Colon (tissue), 2 donors: Measurements from ENCODE around the gene MYADM.
"Not testable (repeated sequence)": the region's sequence is repeated elsewhere in the genome, so short reads cannot be mapped to it uniquely, and the experiment has no call there.

ENCODE experiments used
- FAIRE-seq: peaks from 2 replicates; lab custom pipeline; 2012; peaks lifted over from hg19 to GRCh38; lab: Jason Lieb, UNC
- donor health status: control.
- donor health status: control.

The MYADM gene, protein sequence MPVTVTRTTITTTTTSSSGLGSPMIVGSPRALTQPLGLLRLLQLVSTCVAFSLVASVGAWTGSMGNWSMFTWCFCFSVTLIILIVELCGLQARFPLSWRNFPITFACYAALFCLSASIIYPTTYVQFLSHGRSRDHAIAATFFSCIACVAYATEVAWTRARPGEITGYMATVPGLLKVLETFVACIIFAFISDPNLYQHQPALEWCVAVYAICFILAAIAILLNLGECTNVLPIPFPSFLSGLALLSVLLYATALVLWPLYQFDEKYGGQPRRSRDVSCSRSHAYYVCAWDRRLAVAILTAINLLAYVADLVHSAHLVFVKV

DNA sequence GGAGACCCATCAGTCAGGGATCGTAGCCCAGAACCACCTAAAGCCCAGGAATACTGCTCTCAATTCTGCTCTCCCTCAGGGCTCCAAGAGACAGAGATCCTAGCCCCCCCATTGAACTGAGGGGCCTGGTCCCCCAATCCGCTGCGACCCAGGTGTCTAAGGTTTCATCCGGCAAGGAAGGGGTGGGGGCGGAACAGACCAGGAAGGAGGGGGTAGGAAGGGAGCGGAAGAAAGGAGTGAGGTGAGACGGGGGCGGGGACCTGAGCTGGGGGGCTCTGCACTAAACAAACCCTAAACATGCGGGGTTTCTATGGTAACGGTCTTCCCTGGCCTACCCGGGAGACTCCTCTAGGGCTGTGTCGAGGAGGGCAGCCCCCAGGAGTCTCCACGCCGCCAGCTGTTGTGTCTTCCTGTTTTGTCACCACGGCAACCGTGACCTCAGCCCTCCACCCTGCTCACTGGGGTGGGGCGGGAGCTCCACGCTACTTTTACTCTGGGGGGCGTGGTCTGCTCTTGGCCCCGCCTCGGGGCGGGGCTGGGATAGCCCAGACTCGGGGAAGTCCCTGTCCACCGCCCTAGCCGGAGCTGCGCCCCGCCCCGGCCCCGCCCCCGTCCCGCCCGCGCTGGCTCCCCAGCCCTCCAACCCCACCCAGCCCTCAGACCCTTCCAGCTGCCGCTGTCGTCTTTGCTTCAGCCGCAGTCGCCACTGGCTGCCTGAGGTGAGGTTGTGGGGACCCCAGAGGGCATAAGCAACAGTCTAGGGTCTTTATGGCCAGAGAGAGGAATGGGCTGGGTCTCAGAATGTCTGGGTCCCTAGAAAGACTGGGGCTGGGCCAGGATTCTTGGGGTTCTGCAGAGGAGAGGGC, at the start of gene MYADM:
TSS of gene MYADM (plus strand) at position 659 of the 866 bp plus-strand sequence. CDS start 5,647 bp downstream, outside the sequence.
- FAIRE-seq = no peak

DNA sequence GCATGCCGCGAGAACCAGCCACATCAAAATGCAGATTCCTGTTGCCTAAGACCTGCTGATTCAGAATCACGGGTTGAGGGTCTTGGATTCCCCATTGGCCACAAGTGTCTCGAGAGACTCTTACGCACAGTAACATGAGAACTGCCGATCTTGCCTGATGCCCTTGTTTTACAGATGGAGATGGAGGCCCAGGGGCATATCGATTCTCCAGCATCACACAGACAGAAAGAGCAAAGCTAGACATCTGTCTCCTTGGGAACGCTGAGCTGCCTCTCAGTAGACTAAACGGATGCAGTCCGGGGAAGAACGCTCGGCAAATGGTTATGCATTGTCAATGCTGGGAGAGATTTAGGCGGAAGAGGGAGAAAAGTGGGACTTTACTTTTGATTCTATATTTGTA, 48.9 kb upstream of the MYADM start:
- no peak for FAIRE-seq

DNA sequence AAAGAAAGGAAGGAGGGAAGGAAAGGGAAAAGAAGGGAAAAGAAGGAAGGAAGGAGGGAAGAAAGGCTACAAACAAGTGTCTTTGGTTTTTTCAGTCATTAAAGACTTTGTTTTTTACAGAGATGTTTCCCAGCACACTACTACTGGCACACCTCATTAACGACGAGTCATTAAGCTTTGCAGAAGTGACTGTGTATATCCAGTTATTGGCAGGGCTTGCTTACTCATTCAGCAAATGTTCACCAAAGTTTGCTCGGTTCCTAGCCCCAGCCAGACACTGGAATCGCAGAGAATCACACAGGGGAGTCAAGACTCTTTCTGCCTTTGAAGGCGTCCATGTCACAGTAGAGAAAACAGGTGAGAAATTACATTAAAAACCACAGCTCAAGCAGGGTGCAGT, 47.8 kb upstream of the MYADM start:
- FAIRE-seq = no peak

DNA sequence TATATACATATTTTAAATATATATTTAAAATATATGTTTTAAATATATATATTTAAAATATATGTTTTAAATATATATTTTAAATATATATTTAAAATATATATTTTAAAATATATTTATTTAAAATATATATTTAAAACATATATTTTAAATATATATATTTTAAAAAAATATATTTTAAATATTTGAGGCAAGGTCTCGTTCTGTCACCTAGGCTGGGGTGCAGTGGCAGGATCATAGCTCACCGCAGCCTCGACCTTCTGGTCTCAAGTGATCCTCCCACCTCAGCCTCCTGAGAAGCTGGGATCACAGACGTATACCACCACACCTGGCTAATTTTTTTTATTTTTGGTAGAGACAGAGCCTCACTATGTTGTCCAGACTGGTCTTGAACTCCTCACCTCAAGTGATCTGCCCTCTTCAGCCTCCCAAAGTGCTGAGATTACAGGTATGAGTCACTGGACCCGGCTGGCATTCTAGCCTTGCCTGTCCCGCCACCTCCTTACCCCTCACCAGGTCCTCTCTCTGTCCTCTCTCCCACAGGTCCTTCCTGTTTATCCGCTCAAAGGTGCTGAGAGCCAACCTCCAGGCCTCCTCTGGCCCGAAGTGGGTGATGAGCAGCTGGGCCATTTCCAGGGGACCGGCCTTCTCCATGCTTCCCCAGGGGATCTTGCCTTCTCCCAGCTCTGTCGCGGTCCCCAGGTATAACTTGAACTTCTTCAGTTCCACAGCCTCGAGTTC, 44.1 kb upstream of the MYADM start:
- FAIRE-seq = no peak

DNA sequence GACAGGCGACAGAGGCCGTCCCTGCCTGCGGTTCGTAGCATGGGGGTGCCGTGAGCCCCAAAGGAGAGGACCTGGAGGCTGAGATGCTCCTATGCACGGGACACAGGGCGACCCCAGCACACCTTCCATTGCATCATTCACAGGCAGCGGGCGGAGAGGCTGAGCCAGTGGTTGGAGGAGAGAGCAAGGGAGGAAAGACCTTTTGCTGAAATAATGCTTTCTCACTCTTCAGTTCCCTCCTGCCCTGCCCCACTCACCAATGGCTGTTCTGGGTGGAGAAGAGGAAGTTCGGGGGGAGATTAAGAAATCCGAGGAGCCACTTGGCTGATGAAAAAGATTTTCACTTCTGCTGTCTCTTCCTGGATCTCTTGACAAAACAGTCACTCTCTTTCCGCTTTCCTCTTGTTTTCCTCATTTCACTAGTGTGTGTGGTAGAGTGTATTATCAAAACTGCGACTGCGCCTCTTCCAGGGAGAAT, 43.5 kb upstream of the MYADM start, which contains the start of gene NLRP12:
TSS of gene NLRP12 (minus strand) at position 181 of the 478 bp plus-strand sequence. CDS start at position 41, 140 bp downstream.
- no peak for FAIRE-seq

DNA sequence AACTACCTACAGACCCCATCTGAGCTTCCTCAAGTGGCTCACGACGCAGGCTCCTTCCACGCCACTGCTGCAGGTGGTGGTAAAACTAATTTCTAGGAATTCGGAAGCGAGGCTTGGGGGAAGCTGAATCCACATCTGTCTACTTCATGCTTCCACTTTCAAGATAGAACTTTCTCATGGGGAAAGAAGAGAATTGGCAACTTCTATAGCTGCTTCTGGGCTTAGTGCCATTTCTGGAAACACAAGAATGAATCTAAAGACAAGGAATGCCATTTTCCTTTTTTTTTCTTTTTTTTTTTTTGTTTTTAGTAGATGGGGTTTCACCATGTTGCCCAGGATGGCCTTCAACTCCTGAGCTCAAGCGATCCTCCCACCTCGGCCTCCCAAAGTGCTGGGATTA, 40.8 kb upstream of the MYADM start:
- no peak for FAIRE-seq

DNA sequence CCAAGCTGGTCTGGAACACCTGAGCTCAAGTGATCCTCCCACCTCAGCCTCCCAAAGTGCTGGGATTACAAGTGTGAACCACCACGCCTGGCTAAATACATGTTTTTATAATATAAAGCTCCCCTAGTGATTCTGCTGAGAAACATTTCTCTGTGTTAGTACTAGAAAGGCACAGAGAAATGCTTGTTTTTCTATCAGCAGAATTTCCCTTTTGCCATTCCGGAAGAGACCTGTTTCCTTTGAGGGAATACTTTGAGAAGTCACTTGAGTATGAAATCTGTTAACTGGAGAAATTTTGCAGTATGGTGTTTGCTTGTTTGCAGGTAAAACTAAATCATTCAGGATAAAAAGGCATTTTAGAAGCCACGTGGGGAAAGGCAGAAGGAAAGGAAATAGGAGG, 39.2 kb upstream of the MYADM start:
- FAIRE-seq = no peak

DNA sequence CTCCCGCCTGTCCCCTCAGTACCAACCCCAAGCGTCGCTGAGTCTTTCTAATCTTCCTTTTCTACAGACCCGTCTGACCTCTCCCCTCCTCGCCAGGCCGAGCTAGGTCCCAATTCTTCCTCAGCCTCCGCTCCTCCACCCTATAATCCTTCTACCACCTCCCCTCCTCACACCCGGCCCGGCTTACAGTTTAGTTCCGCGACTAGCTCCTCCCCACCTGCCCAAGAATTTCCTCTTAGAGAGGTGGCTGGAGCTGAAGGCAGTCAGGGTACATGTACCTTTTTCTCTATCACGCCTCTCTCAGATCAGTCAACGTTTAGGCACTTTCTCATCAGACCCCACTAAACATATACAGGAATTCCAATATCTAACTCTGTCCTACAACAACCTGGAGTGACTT, 34.8 kb upstream of the MYADM start:
- not testable (repeated sequence) for FAIRE-seq

DNA sequence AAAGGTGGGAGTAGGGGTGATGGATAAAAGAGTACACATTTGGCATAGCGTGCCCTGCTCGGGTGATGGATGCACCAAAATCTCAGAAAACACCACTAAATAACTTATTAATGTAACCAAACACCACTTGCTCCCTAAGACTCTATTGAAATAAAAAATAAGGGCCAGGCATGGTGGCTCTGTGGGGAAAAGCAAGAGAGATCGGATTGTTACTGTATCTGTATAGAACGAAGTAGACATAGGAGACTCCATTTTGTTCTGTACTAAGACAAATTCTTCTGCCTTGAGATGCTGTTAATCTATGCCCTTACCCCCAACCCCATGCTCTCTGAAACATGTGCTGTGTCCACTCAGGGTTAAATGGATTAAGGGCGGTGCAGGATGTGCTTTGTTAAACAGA, 29.2 kb upstream of the MYADM start:
- not testable (repeated sequence) for FAIRE-seq

DNA sequence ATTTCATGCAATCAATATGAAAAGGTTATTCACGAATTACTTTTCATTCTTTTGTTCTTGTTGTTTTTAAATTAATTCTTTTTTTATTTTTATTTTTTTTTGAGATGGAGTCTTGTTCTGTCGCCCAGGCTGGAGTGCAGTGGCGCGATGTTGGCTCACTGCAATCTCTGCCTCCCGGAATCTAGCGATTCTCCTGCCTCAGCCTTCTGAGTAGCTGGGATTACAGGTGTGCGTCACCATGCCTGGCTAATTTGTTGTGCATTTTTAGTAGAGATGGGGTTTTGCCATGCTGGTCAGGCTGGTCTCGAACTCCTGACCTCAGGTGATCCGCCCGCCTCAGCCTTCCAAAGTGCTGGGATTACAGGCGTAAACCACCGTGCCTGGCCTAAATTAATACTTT, 27.4 kb upstream of the MYADM start:
- FAIRE-seq = not testable (repeated sequence)

DNA sequence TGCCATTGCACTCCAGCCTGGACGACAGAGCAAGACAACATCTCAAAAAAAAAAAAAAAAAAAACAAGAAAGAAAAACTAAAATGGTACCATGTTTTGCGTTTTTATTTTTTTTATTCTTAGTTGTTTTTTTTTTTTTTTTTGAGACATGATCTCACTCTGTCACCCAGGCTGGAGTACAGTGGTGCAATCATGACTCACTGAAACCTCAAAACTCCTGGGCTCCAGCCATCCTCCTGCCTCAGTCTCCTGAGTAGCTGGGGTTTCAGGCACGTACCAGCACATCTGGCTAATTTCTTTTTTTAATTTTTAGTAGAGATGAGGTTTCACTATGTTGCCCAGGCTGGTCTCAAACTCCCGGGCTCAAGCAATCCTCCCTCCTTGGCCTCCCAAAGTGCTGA, 26.8 kb upstream of the MYADM start:
- FAIRE-seq = not testable (repeated sequence)

DNA sequence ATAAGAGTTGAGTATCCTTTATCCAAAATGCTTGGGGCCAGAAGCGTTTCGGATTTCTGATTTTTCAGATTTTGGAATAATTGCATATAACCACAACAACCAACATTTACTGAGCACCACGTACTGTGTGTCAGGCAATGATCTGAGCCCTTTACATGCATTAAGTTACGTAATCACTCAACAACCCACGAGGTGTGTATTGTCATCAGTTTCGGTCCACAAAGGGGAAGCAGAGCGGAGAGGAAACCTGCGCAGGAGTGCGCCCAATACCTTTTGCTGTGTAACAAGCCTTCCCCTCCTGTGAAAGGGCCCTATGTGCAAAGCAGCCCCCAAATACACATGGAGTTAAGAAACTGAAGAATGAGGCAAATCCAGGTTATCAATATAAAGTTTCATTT, 22.8 kb upstream of the MYADM start:
- FAIRE-seq = no peak

DNA sequence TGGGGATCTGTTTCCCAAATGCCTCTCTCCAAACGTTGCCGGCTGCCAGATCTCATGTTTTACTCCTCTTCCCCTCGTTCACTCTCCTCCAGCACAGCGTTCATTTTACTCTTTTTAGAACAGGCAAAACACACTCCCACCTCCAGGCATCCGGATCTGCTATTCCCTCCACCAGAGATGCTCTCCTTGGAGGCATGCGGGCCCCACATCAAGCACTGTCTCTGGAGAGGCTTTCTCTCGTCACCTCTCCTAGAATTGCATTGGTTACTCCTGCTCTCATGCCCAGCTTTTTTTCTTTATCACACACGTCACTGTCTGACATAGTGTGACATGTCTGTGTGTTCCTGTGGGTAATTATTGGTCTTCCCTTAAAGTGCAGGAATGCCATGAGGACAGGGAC, 20.1 kb upstream of the MYADM start:
- FAIRE-seq = no peak

DNA sequence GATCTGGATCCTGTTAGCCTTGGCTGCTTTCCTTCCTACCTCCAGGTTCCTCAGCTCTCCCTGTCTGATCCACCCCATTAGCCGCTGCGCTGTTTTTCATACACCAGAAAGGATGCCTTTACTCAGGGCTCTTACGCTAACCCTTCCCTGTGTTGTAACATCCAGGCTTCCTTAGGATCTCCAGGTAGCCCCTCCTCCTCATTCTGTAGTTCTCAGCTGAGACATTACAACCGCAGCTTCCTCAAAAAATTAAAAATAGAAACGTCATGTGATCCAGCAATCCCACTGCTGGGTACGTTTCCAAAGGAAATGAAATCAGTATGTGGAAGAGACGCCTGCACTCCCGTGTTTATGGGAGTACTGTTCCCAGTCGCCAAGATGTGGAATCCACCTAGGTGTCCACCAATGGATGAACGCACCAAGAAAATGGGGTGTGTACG, 18.4 kb upstream of the MYADM start:
- FAIRE-seq = no peak

DNA sequence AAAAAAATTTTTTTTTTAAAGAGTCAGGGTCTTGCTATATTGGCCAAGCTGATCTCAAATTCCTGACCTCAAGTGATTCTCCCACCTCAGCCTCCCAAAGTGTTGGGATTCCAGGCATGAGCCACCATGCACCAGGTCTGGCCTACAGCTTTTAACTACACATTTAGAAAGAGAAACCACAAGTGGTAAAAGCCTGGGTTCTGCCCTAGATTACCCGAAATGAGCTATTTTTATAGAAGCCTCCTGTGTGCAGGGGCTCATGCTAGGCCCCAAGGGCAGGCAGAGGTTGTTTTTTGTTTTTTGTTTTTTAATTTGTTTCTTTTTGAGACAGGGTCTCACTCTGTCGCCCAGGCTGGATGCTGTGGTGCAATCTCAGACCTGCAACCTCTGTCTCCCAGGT, 14.0 kb upstream of the MYADM start:
- no peak for FAIRE-seq

DNA sequence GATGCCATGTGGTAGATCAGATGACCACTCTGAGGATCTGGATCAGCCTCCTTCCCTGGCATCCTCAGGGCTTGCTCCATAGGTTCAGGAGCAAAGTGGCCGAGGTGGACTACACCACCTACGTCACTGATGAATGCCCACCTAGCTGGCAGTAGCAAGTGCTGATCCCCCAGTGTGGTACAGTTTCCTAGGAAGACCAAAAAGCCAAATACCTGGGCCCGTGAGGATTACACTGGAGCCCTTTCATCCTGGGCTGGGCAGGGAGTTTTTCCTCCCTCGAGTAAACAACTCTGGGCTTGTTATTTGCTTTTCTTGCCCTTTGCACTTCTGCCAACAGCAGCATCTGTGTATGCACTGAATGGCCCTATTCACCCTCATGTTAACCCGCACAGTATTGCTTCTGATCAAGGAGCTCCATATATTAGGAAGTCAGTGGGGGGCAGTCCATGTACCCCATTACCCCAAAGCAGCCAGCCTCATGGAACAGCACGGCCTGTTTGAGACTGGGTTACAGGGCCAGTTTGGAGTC, 3.3 kb upstream of the MYADM start:
- no peak for FAIRE-seq

DNA sequence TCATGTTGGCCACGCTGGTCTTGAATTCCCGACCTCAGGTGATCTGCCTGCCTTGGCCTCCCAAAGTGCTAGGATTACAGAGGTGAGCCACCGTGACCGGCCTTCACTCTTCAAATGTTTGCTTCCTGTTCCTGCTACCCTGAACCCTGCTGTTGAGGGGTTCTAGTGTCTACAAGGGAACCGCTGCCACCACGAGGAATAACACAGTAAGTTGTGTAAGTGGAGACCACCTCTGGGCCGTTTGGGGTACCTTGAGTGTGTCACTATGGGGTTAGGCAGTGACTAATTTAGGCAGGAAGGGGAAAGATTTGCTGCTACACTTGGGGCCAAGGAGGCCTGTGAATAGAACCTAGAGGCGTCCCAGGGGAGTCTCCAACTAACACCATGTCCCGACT, 2.2 kb upstream of the MYADM start:
- FAIRE-seq = no peak

DNA sequence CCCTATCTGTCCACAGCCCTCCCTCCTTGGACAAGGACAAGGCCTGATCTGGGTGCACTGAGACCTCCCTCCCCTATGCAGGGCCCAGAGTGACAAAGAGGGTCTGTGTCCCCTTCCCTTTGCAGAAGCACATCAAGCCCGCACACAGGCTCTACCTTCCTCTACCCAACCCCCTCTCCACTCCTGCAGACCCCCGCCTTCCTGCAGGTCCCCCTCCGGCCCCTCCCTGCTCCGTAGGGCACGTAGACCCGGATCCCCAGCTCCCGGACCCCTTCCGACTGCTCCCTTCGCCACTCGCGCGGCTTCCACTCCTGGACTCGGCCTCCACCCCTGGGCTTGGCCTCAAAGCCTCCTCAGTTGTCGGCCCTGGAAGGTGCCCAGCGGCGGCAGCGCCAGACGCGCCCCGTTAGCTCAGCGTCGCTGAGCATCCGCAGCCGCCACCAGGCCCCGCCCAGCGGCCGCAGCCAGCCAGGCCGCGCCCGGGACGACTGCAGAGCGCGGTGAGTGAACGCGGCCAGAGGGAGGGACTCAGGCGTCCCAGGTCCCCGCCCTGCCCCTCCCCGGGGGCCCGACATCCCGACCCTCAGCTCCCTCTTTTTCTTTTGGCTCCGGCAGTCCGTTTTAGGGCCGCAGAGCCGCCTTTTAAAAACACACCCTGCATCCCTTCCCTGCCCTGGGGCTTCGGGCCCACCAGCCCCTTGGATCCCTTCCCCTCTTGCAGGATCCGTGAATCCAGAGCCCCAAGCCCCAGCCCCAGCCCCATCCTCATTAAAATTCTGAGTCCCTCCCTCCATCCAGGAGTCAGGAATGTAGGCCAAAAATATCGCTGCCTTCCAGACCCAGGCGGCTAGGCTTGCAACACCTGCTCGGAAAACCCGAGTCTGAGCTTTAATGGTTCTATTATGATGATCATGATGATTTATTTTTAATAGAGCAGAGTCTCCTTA, 1.5 kb upstream of the MYADM start:
- FAIRE-seq = no peak

DNA sequence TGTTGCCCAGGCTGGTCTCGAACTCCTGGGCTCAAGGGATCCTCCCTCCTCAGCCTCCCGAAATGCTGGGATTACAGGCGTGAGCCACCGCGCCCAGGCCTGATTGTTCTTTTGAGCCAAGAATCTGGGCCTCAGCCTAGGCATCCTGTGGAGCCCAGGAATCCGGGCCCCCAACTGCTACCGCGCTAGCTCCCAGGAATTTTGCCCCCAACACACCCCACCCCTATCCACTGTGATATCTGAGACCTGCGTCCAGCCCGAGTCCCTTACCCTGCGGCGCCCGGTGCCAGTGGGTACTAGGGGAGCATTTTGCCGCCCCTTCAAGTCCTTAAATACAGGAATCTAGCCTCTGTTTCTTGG, 838 bp upstream of the MYADM start:
- FAIRE-seq = no peak

DNA sequence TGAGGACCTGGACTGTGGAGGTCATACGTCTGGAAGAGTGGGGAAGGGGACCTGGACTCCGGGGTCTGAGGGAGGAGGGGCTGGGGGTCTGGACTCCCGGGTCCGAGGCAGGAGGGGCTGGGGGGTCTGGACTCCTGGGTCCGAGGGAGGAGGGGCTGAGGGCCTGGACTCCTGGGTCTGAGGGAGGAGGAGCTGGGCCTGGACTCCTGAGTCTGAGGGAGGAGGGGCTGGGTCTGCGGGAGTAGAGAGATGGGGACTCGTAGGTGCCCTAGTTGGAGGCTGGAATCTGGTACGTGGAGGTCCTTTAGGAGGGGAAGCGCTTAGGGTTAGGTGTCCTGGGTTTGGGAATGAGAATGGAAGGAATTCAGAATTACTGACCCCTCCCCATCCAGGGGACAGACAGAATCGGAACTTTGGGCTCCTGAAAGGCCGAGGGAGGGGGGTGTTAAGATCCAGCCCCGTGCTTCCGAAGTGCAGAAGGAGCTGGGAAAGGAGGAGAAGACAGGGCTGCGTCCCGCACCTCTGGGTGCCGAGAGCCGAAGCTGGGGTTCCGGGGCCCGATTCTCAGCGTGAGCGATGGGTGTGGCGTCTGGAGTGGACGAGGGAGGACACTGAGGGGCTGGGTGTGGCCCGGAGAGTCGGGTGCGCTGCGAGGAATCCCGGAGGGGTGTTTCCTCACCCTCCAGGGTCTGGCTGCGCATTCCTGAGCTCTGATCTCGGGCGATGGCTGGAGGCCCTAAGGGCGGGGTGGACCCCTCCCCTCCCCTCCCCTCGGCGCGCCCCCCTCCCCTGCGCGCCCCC, 608 bp downstream of the MYADM start:
- no peak for FAIRE-seq
